Fibroblast of gingiva (primary cell): Measurements from ENCODE around the gene CALHM2.
"Not testable (repeated sequence)": the region's sequence is repeated elsewhere in the genome, so short reads cannot be mapped to it uniquely, and the experiment has no call there.

ENCODE experiments used
- DNase-seq: peaks from one replicate; pipeline ENCODE4 v3.0.0-alpha.2; 2011; ENCODE audit warnings: low read depth

The CALHM2 gene, protein sequence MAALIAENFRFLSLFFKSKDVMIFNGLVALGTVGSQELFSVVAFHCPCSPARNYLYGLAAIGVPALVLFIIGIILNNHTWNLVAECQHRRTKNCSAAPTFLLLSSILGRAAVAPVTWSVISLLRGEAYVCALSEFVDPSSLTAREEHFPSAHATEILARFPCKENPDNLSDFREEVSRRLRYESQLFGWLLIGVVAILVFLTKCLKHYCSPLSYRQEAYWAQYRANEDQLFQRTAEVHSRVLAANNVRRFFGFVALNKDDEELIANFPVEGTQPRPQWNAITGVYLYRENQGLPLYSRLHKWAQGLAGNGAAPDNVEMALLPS

DNA sequence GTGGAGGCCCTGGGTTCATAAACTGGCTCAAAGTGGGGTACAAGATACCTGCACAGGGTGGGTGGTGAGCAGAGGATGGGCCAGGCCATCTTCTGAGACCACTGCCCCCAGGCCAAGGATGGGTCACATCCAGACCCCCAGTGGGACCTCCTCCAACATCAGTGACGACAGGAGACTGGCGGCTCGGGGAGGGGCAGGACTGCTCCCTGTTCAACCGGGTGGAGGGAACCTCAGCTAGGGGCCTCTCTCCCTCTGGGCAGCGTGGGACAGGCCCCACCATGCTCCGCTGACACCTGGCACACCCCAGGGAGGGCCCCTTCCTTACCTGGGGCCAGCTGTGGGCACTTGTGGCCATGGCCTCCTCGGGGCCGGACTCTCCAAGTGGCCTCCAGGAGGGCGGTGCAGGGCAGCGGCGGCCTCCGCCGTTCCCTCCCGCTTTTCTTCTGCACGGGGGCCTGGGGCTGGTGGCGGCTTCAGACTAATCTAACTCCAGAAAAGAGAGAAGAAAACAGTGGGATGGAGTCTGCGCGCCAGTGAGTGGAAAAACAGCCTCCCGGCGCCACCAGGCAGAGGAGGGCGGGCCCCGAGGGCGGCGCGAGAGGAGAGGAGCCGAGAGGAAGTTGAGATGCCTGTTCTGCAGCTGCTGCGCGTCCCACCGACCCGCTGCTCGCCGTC, at the start of gene CALHM2:
CALHM2 (minus strand) TSS at position 540 of the 675 bp plus-strand sequence. CDS start 2,429 bp downstream, outside the sequence.
- DNase-seq, result peak; percentile 50

DNA sequence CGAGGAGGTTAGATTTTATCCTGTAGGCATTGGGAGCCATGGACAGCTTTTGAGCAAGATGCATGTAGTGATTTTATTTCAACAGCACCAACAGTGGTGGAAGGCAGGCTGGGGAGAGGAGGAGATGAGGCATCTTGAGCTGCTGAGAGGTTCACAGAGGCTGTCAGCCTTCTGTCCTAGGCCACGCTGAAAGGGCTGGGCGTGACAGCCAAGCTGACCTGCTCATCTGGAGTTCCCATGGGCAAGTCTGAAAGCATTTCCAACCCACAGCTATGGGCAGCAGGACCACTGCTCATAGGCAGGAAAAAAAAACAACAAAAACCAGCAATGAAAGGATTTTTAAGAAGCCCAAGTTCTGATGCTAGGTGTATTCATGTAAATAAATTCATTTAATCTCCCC, 49.0 kb upstream of the CALHM2 start:
- no peak for DNase-seq

DNA sequence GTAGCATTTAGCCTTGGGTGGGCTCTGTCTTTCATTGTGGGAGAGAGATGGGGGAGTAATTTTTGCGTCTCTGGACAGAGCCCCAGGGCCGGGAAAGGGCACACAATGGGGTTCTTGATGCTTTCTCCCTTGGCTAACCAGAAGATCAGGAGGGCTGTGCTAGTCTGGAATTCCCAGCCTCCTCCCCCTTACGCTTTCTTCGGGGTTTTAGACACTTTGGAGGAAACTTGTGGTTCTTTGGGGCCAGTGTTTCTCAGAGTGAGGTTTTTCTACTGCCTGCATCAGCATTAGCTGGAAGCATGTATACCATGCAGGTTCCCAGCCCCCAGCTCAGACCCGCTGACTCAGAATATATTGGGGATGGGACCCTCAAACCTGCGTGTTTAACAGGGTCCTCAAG, 48.3 kb upstream of the CALHM2 start:
- no peak for DNase-seq

DNA sequence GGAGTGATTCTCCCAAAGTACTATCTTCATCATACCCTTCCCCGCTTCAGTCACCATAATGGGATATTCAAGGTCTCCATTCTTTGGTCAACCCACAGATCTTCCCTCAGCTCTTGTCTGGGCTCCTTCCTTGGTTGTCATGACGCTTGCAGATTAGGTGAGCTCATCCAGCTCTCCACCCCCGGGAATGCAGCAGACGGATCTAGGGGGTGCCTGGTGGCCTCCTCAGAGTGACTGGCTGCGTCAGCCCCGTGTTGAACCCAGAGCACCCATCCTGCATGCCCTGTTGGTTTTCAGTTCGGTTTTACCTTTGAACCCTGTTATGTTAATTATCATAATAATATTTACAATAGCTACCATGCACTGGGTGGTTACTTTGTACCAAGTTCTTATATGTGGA, 47.7 kb upstream of the CALHM2 start:
- no peak for DNase-seq

DNA sequence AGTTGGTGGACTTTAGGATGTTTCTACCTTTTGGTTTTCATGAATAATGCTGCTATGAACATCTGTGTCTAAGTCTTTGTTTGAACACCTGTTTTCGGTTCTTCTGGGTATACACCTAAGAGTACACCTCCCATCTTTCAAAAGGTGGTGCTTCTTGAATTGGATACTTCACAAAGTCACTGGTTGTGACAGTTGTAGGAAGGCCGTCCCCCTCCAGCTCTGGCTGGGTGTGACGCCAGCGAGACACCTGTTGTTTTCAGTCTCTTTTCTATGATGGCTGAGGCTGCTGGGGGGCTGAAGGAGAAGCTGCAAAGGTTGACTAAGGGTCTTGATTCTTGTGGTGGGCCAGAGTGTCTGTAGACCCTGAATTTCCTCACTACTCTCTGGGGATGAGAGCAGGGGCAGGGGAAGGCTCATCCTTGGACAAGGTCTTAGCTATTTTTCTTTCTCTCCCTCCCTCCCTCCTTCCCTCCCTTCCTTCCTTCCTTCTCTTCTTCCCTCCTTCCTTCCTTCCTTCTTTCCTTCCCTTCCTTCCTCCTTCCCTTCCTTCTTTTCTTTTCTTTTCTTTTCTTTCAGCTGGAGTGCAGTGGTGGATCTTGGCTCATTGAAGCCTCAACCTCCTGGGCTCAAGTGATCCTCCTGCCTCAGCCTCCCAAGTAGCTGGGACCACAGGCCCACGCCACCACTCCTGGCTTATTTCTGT, 46.9 kb upstream of the CALHM2 start:
- DNase-seq, result no peak

DNA sequence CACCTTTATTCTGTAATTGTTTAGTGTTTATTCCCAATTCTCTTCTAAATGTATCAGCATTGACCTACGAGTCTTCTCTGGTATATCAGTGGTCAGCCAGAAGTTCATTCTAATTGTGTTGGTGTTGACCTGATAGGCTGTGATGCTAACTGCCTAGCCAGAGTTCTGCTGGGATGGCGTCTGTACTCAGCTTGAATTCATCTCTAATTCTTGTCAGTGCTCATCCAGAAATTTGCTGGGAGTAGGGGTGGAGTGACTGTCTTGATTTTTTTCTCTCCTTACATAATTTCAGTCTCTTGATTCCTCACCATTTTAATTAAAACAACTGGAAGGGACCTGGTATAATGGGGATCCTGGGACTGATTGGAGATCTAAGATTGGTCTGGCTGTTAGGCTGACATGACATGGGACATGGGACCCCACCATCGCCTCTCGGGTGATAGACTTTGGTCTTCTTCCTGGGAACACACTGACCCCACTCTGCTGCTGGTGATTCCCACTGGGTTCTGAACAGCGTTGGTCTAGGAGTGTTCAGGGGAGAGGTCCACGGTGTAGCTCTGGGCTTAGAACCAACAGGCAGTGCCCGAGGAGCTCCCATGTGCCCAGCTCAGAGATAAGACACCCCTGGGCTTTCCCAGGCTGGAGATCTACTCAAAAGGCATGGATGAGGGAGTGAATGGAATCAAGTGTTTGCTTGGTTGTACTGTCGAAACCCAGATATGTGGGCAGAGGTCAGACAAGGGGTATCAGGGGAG, 45.2 kb upstream of the CALHM2 start:
- DNase-seq, result no peak

DNA sequence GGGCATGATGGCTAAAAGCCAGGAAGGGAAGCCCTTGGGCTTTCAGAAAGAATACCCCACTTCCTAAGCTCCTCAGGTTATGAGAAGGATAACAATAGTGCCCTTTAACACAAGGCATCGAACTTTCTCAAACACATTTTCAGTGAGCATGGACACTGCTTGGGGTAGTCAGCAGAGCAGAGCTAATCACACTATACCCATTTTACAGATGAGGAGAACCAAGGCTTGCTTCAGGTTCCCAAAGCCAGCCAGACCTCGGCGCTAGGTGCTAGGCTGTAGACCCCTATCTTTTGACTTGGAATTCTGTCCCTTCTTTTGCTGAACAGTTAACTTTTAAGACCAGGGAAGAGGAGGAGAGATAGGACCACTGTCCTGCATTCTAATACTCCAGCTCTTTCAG, 43.2 kb upstream of the CALHM2 start:
- no peak for DNase-seq

DNA sequence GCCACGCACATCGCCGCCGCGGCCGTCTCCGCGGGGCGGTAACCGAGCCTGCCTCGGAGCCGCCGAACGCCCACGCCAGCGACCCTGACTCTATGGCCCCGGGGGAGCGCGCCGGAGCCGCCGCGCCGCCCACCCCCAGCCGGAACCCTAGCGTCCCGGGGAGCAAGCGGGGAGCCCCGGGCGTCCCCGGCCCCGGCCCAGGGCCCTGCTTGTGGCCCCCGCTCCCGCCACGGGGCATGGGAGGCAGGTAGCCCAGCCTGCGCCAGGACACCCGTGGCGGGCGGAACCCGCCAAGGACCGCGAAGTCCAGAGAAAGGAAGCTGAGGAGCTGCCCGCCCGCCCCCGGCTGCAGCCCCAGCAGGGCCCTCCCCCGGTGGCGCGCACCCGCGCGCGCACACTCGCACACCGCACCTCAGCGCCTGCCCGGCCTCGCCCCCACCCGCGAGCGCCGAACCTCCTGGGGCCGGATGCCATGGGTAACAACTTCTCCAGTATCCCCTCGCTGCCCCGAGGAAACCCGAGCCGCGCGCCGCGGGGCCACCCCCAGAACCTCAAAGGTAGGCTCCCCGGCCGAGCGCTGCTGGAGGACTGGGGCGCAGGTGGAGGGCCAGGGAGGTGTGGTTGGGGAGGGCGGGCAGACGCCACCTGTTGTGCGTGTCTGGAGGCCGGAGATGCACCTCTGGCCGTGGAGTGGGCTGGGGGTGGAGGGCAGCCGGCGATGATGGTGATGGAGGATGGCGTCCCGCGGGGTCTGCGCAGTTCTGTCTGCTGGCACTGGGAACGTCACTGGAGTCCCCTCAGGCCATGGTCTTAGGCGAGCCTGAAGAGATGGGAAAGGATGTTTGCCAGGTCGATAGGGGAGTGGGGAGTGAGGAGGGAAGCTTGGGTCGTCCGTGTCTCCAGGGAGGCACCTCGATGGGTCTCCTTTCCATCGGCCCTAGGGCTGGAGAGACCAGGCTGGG, 42.0 kb upstream of the CALHM2 start:
- no peak for DNase-seq

DNA sequence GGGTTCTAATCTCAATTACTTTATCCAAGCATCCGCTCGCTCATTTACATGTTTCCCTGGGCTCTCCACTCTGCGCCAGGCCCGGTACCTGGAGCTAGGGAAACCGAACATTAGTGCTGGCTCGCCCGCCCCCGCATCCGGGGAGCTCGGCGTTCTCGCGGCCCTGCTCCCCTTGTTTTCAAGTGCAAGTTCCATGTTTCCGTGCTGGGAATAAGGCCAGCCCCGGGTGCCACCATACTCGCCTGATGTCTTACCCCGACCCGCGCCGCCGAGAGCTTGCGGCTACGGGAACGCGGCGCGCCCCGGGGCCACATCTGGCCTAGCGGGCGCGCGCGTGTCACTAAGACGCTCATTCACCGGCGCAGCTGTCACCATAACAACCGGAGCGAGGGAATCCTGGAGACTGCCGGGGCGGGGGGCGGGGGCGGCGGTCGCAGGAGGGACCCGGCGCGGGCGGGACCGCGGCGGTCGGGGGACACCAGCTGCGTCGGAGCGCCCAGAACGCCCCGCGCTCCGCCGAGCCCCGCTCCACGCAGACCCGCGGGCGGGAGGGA, 41.3 kb upstream of the CALHM2 start, which contains the start of gene NEURL1:
NEURL1 (plus strand) TSS at position 344 of the 554 bp plus-strand sequence. CDS start 683 bp downstream, outside the sequence.
- DNase-seq, result no peak

DNA sequence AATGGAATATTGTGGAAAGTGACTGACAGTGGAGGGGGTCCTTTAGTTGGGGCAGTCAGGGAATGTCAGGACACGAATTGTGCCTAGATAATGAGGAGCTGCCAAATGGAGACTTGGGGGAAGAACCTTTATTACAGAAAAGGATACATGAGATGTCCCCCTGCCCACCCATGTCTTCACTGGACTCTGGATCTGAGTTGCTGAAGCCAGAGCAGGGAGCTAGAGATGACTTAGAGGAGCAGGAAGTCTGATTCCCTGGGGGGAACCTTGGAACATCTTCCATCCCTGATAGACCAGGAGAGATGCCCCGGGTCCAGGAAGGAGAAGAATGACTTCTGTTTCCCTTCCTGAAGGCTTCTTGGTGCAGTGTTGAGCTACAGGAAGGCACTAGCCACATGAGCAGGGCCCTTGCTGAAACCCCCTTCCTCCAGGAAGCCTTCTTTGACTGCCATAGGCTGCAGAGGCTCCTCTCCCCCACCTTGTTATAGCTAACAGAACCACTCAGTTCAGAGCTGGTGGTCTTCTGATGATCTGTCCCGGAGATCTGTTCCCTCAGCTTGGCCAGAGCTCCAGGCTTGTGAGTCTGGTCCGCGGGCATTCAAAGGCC, 40.6 kb upstream of the CALHM2 start:
- no peak for DNase-seq

DNA sequence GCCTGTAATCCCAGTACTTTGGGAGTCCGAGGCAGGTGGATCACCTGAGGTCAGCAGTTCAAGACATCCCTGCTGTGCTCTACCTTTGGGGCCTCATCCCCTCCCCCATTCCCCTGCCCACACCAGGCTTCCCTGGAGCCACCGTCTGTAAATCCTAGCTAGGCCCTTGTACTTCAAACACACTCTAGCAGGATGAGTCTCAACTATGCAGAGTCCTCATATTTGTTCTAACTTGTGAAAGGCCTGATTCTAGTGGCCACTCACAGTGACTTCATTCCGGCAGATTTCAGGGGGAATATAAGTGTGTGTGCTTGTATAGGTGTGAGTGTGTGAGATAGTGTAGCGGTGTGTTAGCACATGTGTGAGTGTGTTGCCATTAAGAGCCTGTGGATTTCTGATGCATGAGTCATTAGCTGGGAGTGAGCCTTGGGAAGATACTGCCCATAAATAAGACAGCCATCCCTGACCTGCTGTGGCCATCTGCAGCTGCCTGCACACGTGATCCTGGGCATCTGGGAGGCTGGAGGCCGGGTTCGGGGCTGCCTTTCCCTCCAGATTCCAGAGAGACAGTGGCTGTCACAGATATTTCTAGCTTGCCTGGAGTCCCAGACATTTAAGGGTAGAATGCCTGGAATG, 39.7 kb upstream of the CALHM2 start:
- DNase-seq, result peak; percentile 80

DNA sequence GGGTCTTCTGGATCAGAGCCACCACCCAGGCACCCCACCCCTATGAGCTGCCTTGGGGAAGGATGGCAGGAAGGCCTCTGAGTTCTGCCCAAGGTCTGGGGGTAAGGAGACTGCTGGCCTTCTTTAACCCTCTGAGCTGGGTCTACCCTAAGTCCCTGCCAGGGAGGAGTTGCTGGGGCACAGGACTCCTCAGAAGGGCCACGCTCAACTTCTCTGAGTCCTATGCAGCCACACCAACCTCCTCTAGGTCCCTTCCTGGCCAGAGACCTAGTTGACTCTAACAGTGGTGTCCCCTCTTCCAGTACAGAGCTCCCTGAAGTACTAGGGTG, 38.8 kb upstream of the CALHM2 start:
- DNase-seq, result no peak

DNA sequence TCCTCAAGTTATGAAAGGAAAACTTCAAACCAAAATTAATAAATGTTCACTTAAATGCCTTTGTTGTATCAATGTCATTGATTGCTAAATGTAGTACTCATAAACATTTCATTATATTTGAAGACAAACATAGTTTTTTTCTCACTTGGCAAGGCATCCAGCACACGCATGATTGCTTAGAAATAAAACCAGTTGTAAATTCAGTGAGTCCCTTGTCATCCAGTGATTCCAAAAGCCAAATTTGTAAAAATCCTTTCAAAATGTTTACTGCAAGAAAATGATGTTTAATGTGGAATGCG, 35.2 kb upstream of the CALHM2 start:
- DNase-seq, result no peak

DNA sequence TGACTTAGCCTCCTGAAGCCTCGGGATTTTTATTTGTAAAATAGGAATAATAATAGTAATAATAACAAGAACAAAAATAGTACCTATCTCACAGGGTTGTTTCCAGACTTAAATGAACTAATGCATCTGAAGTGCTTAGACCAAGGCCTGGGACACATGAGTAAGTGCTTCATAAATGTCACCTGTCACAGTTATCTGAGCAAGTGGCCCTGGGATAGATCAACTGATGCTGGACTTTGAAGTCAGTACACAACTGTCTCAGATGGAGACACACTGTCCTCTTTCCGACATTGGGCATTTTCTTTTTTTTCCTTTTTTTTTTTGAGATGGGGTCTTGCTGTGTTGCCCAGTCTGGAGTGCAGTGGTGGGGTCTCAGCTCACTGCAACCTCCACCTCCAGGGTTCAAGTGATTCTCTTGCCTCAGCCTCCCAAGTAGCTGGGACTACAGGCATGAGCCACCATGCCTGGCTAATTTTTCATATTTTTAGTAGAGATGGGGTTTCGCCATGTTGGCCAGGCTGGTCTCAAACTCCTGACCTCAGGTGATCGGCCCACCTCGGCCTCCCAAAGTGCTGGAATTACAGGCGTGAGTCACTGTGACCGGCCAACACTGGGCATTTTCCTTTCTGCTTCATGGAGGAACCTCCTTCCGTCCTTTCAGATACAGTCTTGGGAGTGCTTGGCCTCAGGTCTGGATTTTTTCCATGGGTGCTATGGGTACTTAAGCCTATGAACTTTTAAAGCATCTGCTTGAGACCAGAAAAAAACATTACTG, 34.7 kb upstream of the CALHM2 start:
- DNase-seq, result not testable (repeated sequence)

DNA sequence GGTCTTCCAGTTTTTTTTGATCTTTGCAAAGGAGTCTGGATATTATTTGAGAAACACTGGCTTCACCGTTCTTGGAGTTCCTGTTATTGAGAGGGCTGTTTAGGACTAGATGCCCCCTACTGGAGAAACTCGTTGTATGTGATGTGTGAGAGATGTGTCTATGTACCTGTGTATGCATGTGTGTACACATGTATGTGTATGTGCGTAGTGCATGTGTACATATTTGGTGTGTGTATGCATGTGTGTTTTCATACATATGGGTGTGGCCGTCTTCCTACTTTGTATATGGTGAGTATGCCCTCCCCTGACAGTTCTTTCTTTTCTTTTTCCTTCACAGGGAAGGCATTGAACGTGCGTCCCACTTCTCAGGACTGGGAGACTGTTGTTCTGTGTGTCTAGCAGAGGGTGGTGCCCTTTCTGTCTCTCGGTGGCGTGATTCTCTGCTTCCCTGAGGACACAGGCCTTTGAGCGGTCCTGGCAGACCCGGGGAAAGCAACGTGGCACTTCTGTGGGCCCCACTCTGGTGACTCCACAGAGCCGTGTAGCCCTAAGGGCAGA, 29.9 kb upstream of the CALHM2 start:
- DNase-seq, result peak; percentile 68

DNA sequence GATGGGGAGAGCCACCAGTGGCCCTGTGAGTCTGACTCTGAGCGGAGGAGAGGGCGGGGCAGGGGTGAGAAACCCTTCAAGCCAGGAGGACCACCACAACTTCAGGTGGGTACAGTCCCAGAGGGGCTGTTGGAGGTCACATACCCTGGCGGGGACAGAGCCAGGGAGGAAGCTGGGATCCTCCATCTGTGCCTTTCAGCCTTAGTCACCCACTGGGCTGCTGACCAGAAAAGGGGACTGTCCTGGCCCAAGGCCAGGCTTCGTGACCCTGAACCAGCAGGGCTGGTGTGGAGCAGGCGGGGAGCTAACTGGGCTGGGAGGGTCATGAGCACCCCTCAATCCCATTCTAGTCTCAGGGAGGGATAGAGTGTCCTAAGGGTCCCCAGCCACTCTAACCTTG, 28.4 kb upstream of the CALHM2 start:
- DNase-seq, result peak; percentile 13

DNA sequence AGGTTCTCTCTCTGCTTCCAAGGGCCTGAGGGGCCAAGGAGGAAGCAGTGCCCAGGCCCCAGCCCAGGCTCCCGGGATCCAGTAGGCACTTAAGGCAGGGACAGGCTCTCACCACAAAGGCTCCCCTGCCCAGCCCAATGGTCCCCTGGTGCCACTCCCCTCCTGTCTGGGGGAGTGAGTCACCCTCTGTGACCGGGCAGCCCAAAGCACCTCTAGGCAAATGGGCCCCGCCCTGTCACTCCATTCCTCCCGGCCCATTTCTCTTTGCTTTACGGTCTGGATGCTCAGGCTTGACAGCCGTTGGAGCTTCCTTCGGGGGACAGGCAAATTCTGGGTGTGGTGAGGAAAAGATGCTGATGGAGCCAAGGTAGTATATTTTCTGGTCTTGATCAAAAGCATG, 27.0 kb upstream of the CALHM2 start, which contains the start of gene CALHM3:
CALHM3 (minus strand) TSS at position 106 of the 400 bp plus-strand sequence. CDS start 208 bp downstream, outside the sequence.
- DNase-seq, result no peak

DNA sequence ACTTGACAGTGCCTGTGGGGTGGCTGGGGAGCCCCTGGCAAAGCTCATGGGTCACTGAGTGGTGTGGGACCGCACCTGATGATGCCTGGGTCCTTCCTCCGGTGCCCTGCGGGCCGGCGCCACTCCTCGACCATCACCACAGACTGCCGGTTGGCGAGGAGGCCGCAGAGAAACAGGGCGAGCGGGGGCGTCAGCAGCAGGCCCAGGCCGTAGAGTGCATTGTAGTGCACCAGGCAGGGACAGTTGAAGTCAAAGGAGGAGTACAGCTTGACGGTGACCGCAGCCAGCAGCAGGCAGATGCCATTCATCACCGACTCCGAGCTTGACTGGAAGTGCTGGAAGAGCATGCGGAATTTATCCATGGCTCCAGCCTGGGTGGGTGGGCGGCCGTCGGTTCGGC, 26.5 kb upstream of the CALHM2 start:
- no peak for DNase-seq
